Parathyroid adenoma (tissue), 2 donors: ENCODE results near the gene OR2V2.

Source experiments
- H2AFZ ChIP-seq: fragments of 300-600 bp; sonication (generic); one replicate; pipeline ENCODE4 v1.7.0; 2017; ENCODE audit warnings: antibody characterized with exemption, mild to moderate bottlenecking
- H3K27ac ChIP-seq: fragments of 300-600 bp; sonication (generic); one replicate; pipeline ENCODE4 v1.7.0; 2017
- H3K27me3 ChIP-seq: fragments of 300-600 bp; sonication (generic); one replicate; pipeline ENCODE4 v1.7.0; 2017; ENCODE audit warnings: low read length; ENCODE audit not compliant: control insufficient read depth, insufficient read depth
- H3K36me3 ChIP-seq: fragments of 300-600 bp; sonication (generic); one replicate; pipeline ENCODE4 v1.7.0; 2017; ENCODE audit warnings: low read length; ENCODE audit not compliant: control insufficient read depth, insufficient read depth
- H3K4me1 ChIP-seq: fragments of 300-600 bp; sonication (generic); one replicate; pipeline ENCODE4 v1.7.0; 2017; ENCODE audit warnings: control low read depth
- H3K4me2 ChIP-seq: fragments of 300-600 bp; sonication (generic); one replicate; pipeline ENCODE4 v1.7.0; 2017; ENCODE audit warnings: low read length
- H3K4me3 ChIP-seq: fragments of 300-600 bp; sonication (generic); one replicate; pipeline ENCODE4 v1.7.0; 2017; ENCODE audit warnings: low read depth, low read length
- H3K79me2 ChIP-seq: fragments of 300-600 bp; sonication (generic); one replicate; pipeline ENCODE4 v1.7.0; 2017; ENCODE audit warnings: control low read depth
- H3K9ac ChIP-seq: fragments of 300-600 bp; sonication (generic); one replicate; pipeline ENCODE4 v1.7.0; 2017; ENCODE audit warnings: mild to moderate bottlenecking
- H3K9me3 ChIP-seq: fragments of 300-600 bp; sonication (generic); one replicate; pipeline ENCODE4 v1.7.0; 2017; ENCODE audit warnings: low read length; ENCODE audit not compliant: control insufficient read depth
- TF ChIP-seq, protein P1 (sequence below): fragments of 300-600 bp; sonication (generic); IDR thresholded peaks from one replicate; pipeline ENCODE4 v1.7.0; 2017; ENCODE audit warnings: antibody characterized with exemption, mild to moderate bottlenecking
- donor health status: primary hyperparathyroidism.

OR2V2 gene

GRCh38 chr5:181187500-181188213 lies 40.3 kb downstream of the OR2V2 start:
- H3K4me1 ChIP-seq, result peaks cover 6% of the 10 kb centered on the region

GRCh38 chr5:181188700-181189362 lies 41.4 kb downstream of the OR2V2 start:
- peak overlapping the region; percentile 83 for H3K4me2 ChIP-seq
- H3K4me3 ChIP-seq, result peak overlapping the region; percentile 63
- H3K4me1 ChIP-seq, result peaks cover 7% of the 10 kb centered on the region
- no peaks in the 10 kb centered on the region for H3K9me3 ChIP-seq
- H3K36me3 ChIP-seq, result no peaks in the 10 kb centered on the region
- TF ChIP-seq, protein P1, sequence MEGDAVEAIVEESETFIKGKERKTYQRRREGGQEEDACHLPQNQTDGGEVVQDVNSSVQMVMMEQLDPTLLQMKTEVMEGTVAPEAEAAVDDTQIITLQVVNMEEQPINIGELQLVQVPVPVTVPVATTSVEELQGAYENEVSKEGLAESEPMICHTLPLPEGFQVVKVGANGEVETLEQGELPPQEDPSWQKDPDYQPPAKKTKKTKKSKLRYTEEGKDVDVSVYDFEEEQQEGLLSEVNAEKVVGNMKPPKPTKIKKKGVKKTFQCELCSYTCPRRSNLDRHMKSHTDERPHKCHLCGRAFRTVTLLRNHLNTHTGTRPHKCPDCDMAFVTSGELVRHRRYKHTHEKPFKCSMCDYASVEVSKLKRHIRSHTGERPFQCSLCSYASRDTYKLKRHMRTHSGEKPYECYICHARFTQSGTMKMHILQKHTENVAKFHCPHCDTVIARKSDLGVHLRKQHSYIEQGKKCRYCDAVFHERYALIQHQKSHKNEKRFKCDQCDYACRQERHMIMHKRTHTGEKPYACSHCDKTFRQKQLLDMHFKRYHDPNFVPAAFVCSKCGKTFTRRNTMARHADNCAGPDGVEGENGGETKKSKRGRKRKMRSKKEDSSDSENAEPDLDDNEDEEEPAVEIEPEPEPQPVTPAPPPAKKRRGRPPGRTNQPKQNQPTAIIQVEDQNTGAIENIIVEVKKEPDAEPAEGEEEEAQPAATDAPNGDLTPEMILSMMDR, result no peak
- H3K9ac ChIP-seq, result peak overlapping the region; percentile 34
- no peaks in the 10 kb centered on the region for H3K79me2 ChIP-seq
- H2AFZ ChIP-seq, result peak overlapping the region; percentile 95
- peak overlapping the region; percentile 85 for H3K27ac ChIP-seq
- no peaks in the 10 kb centered on the region for H3K27me3 ChIP-seq

More at GRCh38 chr5:181187500-181188213, 40.3 kb downstream of the OR2V2 start:
- Histone ChIP-seq H3K9me3 (no peaks in the 10 kb centered on the region), H3K27ac (peak overlapping the region; percentile 85), H2AFZ (peak overlapping the region; percentile 50), H3K9ac (no peak overlapping the region), H3K4me2 (no peak overlapping the region), H3K4me3 (no peak overlapping the region), H3K27me3 (no peaks in the 10 kb centered on the region), H3K36me3 (no peaks in the 10 kb centered on the region), H3K79me2 (no peaks in the 10 kb centered on the region)
- TF ChIP-seq, protein P1, result peak; percentile 18

GRCh38 chr5:181189363-181189961 lies 42.1 kb downstream of the OR2V2 start:
- TF ChIP-seq, protein P1, result no peak
- no peaks in the 10 kb centered on the region for H3K27me3 ChIP-seq
- H3K4me2 ChIP-seq, result peak overlapping the region; percentile 83
- no peaks in the 10 kb centered on the region for H3K36me3 ChIP-seq
- H3K4me1 ChIP-seq, result peaks cover 7% of the 10 kb centered on the region
- H3K4me3 ChIP-seq, result peak overlapping the region; percentile 63
- no peaks in the 10 kb centered on the region for H3K79me2 ChIP-seq
- H3K9ac ChIP-seq, result peak overlapping the region; percentile 34
- peak overlapping the region; percentile 95 for H2AFZ ChIP-seq
- no peaks in the 10 kb centered on the region for H3K9me3 ChIP-seq
- peak overlapping the region; percentile 85 for H3K27ac ChIP-seq

- TF ChIP-seq, protein P1, result no peak
- Histone ChIP-seq H3K4me3 (peak overlapping the region; percentile 63), H3K36me3 (no peaks in the 10 kb centered on the region), H3K9ac (no peak overlapping the region), H3K27me3 (no peaks in the 10 kb centered on the region), H3K27ac (peak overlapping the region; percentile 85), H3K9me3 (no peaks in the 10 kb centered on the region), H3K4me1 (peaks cover 7% of the 10 kb centered on the region), H3K4me2 (peak overlapping the region; percentile 83), H2AFZ (peak overlapping the region; percentile 95), H3K79me2 (no peaks in the 10 kb centered on the region)
Observed at GRCh38 chr5:181189962-181190710, 42.8 kb downstream of the OR2V2 start.
